SKM-1 treated with dmso at 0.1 percent for 144 hours (cell line): ENCODE data around the gene FAM89A.
A peak's percentile ranks its signal among the peaks of the same experiment; 100 is the strongest.
"Not testable (repeated sequence)": the region's sequence is repeated elsewhere in the genome, so short reads cannot be mapped to it uniquely, and the experiment has no call there.

Source experiments
- DNase-seq: peaks from one replicate; lab custom pipeline; 2025; ENCODE audit not compliant: unreplicated experiment; lab: John Stamatoyannopoulos, UW

Gene FAM89A

DNA sequence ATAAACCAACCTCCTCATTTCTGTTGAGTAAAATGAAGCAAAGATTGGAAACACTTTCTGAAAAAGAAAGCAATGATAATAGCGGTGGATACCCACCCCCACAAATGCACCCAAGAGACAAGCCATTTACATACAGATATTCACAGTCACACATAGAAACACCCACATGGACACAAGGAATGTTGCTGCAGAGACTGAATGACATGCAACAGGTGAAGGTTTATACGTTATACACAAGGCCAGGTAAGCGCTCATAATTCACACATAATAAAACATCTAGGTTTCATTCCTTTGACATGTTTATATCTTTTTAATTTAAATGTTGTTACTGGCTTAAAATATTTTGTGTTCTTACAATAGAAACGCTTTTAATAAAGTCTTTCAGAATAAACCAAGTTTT is 39.9 kb downstream of the FAM89A start:
- DNase-seq: no peak

DNA sequence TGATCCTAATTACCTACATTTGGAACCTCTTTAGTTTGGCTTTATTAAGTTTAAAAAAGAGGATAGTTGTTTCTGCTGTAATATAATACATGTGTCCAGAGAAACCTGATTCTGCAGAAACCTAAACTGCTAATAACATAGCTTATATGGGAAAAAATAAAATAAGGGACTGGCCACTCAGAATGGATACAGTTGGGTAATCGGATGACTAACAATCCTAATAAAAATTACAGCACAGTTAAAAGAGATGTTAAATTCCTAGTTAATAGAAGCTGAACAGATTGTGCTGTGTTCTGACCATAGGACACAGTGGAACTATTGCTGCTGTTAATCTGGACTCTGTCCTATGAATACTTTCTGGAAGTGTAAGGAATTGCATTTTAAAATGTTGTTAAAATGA is 45.2 kb downstream of the FAM89A start:
- DNase-seq: no peak

DNA sequence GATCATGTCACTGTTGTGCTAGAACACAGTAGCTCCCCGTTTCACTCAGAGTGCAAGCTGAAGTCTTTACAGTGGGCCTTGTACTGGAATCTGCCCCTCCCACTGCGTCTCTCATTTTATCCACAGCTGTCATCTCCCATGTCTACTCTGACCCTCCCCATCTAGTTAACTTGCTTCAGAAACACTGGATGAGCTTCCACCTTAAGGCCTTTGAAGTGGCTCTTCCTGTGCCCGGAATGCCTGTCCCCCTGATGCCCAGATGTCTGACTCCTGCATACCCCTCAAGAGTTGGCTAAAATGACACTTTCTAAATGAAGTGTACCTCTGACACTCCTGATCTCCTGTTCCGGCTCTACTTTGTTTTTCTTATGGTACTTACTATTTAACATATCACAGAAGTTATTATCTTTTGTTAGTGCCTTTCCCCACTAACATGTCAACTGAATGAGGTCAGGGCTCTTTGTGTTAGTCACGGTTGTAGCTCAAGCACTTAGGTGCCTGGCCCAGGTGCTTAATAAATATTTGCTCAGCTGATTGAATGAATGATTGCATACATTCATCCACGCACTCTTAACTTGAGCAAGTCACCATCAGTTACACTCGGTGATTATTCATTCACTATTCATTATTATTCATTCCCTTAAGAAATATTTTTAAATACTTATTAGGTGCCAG is 47.8 kb downstream of the FAM89A start:
- DNase-seq: no peak

DNA sequence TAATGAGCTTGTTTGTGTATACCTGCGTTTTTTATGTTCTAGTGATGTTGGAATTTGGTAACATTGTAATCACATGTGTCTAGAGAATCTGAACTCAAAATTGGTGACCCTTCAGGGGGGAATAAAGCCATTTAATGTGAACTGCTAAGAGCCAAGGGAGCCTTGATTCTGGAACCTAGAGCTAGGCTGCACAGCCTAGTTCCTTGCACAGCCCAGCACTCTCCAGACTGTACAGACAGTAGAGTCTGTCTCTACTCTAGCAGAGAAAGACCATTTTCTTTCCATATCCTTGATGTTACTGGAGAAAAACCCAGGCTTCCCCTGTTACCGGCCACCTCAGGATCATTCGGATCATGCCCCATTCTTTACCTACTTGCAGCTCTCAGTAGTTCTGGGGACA is 52.6 kb downstream of the FAM89A start:
- DNase-seq: no peak

DNA sequence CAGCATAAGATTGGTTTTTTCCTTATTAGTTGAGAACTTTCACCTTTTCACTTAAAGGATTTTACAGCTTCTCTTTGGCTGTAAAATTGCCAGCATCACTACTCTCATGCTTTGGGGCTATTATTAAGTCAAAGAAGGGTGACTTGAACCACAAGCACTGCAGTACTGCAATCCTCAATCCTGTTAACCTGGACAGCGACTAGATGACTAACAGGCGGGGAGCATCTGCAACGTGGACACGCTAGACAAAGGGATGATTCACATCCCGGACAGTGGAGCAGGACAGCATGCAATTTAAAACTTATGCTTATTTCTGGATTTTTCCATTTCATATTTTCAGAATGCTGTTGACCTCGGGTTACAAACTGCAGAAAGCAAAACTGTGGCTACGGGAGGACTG is 53.1 kb downstream of the FAM89A start:
- DNase-seq: no peak

DNA sequence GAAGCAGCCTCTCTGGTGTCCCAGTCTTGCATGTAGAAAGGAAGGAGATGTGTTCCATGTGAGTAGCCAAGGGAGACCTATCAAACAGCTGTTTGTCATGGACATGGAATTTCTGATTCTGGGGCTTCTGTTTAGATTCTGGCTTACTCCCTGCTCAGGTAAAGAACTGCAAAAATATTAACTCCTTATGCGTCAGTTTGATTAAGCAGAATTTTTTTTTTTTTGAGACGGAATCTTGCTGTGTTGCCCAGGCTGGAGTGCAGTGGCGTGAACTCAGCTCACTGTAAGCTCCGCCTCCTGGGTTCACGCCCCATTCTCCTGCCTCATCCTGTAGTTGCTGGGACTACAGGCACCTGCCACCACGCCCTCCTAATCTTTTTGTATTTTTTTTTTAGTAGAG is 54.3 kb downstream of the FAM89A start:
- DNase-seq: no peak

DNA sequence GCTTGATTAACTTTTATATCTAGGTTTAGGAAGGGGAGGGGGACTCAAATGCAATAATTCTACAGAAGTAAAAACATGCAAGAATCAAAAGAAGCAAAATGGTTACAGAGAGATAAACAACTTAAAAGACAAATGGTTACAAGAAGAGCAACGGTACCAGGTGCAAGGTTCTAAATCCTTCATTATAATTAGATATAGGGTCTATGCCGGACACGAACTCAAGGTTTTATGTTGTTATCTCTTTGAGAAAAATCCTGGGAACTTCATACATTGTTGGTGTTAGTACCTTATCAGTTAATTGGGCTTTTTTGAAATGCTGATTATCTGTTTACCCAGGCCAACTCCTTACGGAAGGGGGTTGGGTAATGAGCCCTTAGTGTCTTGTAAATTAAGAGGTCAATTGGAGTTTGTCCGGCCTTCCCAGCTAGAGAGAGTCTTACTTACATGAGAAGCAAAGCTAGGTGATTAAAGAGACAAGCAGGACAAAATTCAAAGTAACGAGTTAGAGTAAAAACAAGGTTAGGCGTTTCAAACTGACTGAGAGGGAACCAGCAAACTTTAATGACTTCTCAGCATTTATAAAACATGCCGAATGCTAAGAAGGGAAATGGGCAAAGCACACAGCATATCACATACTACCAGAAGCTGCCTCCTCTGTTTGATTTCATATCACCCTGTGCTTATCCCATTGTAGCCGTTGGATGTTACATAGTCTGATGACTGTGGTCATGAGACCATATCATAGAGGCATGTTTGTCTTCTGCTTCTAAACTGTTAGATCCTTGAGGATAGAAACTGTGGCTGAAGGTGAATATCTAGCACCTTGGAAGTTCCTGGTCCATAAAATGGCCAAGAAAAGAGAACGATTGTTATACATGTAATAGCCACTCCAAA is 55.2 kb downstream of the FAM89A start:
- DNase-seq: not testable (repeated sequence)

DNA sequence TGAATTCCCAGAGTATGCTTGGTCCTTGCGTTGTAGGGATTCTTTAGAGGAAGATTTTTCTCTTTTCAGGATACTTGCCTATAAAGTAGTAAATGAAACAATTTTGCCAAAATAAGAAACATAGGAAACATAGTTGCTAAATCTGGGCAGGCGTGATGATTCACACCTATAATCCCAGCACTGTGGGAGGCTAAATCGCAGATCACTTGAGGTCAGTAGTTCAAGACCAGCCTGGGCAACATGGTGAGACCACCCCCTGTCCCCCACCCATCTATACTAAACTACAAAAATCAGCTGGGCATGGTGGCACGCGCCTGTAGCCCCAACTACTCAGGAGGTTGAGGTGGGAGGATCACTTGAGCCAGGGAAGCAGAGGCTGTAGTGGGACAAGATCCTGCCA is 56.2 kb downstream of the FAM89A start:
- DNase-seq: no peak

DNA sequence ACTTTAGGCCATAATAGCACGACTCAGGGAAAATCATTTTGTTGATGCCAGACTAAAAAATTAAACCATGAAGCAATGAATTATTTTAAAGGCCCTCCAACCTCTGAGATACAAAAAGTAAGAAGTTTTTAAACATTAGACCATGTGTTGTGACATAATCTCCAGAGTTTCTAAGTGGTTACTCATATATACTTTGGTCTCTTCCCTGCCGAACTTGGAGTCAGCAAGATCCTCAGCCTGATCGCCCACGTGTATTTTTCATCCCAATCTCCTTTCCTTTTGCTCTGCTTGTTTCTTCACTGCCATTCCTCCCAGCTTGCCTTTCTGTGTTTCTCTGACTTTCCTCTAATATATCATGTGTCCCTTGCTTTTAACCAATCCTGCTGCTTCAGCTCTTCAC is 57.4 kb downstream of the FAM89A start:
- DNase-seq: no peak

DNA sequence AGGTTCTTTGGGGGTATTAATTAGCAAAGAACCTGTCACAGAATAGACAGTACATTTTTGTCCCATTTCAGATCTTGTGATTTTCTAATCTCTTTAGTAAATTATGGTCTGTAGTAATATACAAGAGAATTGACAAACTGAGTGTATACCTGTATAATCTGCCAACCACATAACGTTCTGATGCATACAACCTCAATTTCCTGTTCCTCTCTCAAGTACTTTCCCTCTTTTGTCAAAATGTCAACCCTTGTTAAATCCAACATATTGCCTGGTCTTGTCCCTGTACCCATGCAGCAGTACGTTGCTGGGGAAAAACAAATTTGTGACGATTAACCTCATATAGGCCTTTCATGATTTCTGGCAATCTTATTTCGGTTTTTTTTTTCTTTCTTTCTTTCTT is 60.1 kb downstream of the FAM89A start:
- DNase-seq: no peak

DNA sequence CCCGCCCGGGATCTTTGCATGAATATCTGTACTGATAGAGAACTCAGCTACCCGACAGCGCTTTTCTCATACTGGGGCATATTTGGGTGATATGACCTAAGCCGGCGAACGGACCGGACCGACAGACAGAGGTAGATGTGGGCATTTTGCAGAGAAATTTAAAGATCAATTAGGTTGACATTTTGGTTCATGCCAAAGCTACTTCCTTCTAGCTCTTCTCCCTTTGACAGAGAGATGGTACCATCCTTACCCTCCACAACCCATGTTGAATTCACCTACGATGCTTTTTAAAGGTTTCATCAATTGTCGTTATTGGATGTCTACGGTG is 60.7 kb downstream of the FAM89A start:
- DNase-seq: no peak

DNA sequence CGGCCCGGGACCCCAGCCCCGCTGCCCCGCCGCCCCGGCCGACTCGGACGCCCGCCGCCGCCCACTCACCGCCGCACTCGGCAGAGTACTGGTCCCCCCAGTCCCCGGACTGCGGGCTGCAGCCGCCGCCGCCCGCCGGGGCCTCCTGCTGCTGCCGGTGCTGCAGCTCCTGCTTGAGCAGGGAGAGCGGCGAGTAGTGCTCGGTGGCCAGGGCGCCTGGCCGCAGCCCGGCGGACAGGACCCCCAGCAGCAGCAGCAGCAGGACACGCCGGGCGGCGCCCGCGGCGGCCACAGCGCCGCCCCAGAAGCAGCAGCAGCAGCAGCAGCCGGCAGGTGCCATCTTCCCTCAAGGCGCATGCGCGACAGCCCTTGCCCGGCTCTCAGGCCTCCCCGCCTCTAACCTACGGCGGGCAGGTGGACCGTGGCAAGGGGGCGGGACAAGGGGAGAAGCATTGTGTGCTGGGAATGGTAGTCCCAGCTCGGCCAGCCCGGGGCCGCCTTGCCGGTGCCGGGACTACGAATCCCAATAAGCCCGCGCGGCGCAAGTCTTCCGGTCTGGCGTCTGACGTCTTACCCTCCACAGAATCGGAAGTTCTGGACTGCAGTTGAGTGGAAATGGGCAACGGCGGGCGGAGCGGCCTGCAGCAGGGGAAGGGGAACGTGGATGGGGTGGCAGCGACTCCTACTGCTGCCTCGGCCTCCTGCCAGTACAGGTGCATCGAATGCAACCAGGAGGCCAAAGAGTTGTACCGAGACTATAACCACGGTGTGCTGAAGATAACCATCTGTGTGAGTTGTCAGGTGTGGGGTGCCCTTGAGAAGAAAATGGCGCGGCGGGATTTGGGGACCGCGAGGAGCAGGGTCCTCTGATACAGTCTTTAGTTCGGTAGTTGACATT is 61.3 kb downstream of the FAM89A start, which contains the start of the genes ARV1 and TTC13:
Gene ARV1 (plus strand): TSS at position 604 of the 898 bp plus-strand sequence. CDS start 12 bp downstream, at position 616.
Gene TTC13 (minus strand): TSS at position 371 of the 898 bp plus-strand sequence. CDS start 31 bp downstream, at position 340.
- DNase-seq: peak; percentile 100

DNA sequence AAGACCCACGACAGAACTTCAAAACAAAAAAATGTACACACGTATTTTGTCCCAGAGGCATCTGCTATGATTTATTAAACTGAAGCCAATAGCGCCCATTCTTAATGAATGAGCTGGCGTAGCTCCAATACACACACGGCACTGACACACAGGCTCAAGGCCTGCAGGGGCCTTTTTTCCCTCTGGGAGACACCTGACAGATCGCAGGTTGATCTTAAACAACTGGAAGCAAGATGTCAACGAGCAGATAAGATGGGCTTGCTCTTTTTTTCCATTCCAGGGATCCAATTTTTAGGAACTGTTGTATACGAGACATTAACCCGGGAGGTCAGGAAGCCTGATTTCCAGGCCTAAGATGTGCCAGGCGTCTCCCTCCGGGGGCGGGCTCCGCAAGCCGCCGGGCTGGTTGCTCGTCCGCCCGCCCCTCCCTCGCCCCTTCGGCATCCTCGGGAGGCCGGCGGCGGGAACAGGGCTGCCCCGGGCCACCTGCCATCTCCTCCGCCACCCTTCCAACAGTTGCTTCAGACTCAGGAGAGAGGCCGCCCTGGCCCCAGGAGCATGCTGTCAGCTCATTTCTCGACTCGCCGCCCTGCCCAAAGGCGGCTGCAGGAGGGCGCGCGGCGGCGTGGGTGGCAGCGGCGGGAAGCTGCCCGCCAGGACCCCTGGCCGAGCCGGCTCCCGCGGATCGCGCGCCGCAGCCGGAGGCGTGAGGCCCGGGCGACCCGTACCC is 62.1 kb downstream of the FAM89A start:
- DNase-seq: no peak

DNA sequence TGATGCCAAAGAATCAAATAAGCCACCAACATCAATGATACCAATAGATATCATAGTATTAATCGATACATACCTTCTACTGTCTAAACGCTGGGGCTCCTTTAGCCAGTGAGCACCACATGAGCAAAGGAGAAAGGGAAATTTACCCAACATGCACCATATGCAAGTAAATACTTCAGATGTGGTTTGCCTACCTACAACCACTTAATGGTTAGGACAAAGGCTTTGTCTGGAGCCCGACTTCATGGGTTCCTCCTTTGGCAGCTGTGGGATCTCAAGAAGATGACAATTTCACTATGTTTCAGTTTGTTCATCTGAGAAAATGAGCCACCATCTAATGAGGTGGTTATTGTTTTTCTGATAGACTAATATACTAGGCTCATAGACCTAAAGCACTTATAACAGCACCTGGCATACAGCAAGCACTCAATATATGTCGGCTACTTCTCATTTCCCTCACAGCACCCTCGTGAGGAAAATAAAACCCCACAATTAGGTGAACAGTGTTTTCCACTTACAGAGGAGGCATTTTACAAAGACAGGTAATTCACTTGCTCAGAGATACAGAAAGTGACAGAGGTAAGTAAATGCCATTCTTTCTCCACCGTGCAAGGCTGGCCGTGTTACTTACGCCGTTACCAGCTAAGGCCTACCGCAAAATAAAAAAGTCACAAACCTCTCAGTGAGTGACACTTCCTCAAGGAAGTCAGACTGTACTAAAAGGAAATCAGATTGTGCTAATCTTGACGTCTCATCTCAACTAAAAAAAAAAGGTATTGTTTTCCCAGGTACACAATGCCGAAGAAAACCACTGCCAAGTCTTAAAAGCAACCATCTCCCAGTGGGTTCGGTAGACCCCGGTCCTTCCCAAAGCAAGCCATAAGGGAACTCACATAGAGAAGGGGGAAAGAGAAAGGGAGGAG is 63.0 kb downstream of the FAM89A start:
- no peak for DNase-seq

DNA sequence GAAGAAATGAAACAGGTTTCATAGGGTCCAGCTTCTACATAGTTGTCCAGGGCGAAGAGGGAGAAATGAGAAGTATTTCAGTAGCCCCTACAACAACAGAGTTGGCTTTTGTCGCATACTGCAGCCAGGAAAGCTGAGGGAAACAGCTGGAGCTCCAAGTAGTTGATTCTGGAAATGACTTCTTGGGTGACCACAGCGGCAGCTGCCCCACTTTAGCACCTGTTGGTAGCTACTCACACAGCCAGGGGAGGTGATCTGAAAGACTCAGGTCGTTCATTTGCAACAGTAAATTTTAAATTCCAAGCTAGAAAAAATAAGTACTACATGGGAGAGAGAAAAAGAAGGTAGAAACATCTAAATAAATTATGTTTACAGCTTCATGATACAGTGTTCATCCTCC is 63.7 kb downstream of the FAM89A start:
- DNase-seq: no peak

DNA sequence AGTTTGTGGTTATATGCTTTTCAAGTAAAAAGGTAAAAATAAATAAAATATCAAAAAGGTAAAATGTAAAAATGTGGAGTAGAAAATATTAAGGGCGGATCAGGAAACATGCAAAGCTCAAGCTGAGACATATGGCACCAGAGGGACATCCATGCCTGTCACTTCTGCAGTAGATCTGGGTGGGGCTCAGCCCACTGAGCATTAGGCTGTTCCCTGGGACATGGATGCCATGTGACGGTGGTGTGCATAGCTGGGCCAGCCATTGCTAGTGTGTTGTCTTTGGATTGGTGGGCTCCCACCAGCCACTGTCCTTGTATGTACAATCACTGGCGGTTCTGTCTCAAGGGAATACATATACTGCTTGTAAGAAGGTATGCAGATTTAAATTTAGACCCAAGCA is 64.4 kb downstream of the FAM89A start:
- no peak for DNase-seq

DNA sequence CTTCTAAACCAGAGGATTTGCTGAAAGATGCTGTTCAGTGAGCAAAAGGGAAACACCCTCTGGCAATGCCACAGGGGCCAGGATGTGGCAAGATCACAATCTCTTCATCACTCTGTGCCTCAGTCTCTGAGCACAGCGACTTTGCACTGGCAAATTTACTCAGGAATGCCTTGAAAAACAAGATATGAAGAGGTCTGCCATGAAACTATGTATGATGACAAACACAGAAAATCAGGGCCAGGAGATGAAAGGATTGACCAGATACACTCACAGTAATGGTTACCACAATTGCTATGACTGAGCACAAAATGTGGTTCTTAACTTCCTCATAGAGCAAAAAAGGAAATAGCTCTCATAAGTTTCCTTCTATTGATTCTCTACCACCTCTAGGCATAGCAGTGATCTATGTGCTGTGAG is 67.2 kb downstream of the FAM89A start:
- DNase-seq: peak; percentile 97

DNA sequence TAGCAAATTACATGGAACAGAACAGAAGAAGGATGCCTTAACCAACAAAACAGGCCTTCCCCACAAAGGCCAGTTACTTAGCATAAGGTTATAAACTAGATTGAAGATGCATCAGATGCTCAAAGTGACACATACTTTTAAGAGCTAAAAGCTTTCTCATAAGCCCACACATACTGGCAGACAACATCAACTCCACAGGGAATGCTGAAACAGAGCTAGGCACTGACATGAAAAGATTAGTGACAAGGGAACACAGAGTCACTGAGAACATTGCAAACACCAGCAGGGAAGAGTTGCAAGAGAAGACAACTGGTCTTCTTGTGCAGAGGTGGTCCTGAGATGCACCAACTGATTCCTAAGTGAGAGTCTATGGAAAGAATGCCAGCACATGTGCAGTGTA is 68.3 kb downstream of the FAM89A start:
- no peak for DNase-seq

DNA sequence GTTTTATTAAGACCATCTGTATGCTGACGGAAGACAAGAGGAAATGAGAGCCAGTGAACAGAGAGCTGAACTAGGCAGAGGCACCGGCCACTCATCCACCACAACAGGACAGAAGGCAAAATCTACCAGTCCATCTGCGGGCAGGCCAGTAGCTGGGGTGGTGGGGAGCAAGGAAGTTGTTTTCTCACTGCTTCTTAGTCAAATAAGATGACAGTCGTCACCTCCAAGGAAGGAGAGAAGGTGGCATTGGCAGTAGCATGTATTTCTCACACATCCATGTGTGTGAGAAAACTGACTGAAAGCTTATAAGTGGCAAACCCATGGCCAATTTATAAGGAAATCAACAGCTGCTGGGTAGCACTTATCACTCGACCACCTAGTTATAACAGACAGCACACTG is 69.6 kb downstream of the FAM89A start:
- no peak for DNase-seq
